WTC11 (cell line): ENCODE results near the gene C1QL4. TPM values are rescaled to one million over a fixed set of nuclear protein-coding genes. Genes with fewer than 3 reads are reported as not detected.

ENCODE experiments used
- ATAC-seq: fragments of 200-7000 bp; cut with Tn5 transposase; 2 replicates; pipeline ENCODE4 v1.10.0; 2021; ENCODE audit warnings: mild to moderate bottlenecking, moderate library complexity
- CTCF ChIA-PET: fragments of 300-600 bp; sonication (Branson Sonifier 250); formaldehyde crosslinking; loops from one replicate; lab custom pipeline; 2021; ENCODE audit warnings: antibody characterized with exemption; lab: Charles Lee
- POLR2A ChIA-PET: fragments of 350-600 bp; sonication (Branson Sonifier 250); formaldehyde crosslinking; loops from one replicate; lab custom pipeline; 2021; ENCODE audit warnings: antibody characterized with exemption; lab: Charles Lee
- DNase-seq: peaks from one replicate; pipeline ENCODE4 v3.0.0; 2021; ENCODE audit warnings: low spot score
- H3K27ac Mint-ChIP-seq: 2 replicates; pipeline ENCODE4 v1.8.0; 2021; ENCODE audit warnings: mixed read lengths
- H3K27me3 Mint-ChIP-seq: 2 replicates; pipeline ENCODE4 v1.8.0; 2021; ENCODE audit warnings: low read depth, mild to moderate bottlenecking, moderate library complexity, mixed read lengths
- H3K36me3 Mint-ChIP-seq: 2 replicates; pipeline ENCODE4 v1.8.0; 2021; ENCODE audit warnings: mixed read lengths
- H3K4me1 Mint-ChIP-seq: 2 replicates; pipeline ENCODE4 v1.8.0; 2022; ENCODE audit warnings: mixed read lengths
- H3K4me3 Mint-ChIP-seq: 2 replicates; pipeline ENCODE4 v1.8.0; 2021; ENCODE audit warnings: mild to moderate bottlenecking, moderate library complexity, mixed read lengths
- H3K9me3 Mint-ChIP-seq: 2 replicates; pipeline ENCODE4 v1.8.0; 2021; ENCODE audit warnings: mixed read lengths
- ARID4B ChIP-seq: sonication (generic); formaldehyde crosslinking; IDR thresholded peaks from 2 replicates; pipeline ENCODE4 v1.8.0; 2023; ENCODE audit warnings: missing genetic modification reagents, mild to moderate bottlenecking, borderline replicate concordance
- CREB1 ChIP-seq: sonication (generic); formaldehyde crosslinking; IDR thresholded peaks from 2 replicates; pipeline ENCODE4 v1.8.0; 2023; ENCODE audit warnings: mild to moderate bottlenecking, missing genetic modification reagents
- FOXK1 ChIP-seq: sonication (generic); formaldehyde crosslinking; IDR thresholded peaks from 2 replicates; pipeline ENCODE4 v1.8.0; 2022; ENCODE audit warnings: mild to moderate bottlenecking, moderate library complexity, missing genetic modification reagents
- FOXP1 ChIP-seq: sonication (generic); formaldehyde crosslinking; IDR thresholded peaks from 2 replicates; pipeline ENCODE4 v1.8.0; 2022; ENCODE audit warnings: missing genetic modification reagents, mild to moderate bottlenecking, moderate library complexity, borderline replicate concordance
- GRHL2 ChIP-seq: fragments of 250-450 bp; sonication (Bioruptor Pico); IDR thresholded peaks from 2 replicates; pipeline ENCODE4 v1.8.0; 2022; ENCODE audit warnings: mild to moderate bottlenecking, moderate library complexity; ENCODE audit not compliant: insufficient replicate concordance, severe bottlenecking
- HMGA2 ChIP-seq: fragments of 250-450 bp; sonication (Bioruptor Pico); IDR thresholded peaks from 2 replicates; pipeline ENCODE4 v1.4.0; 2021; ENCODE audit warnings: mild to moderate bottlenecking, moderate library complexity
- MYBL2 ChIP-seq: sonication (generic); formaldehyde crosslinking; IDR thresholded peaks from 2 replicates; pipeline ENCODE4 v1.8.1; 2023; ENCODE audit warnings: mild to moderate bottlenecking, moderate library complexity, missing genetic modification reagents
- NFE2L1 ChIP-seq: sonication (generic); formaldehyde crosslinking; IDR thresholded peaks from 2 replicates; pipeline ENCODE4 v1.8.1; 2023; ENCODE audit warnings: missing genetic modification reagents
- NFYB ChIP-seq: sonication (generic); formaldehyde crosslinking; conservative IDR thresholded peaks from 2 replicates; pipeline ENCODE4 v1.8.0; 2022; ENCODE audit warnings: low read depth, missing genetic modification reagents
- RELA ChIP-seq: sonication (generic); formaldehyde crosslinking; IDR thresholded peaks from 2 replicates; pipeline ENCODE4 v1.8.1; 2022; ENCODE audit warnings: missing genetic modification reagents, mild to moderate bottlenecking, borderline replicate concordance
- TCF7 ChIP-seq: sonication (generic); formaldehyde crosslinking; IDR thresholded peaks from 2 replicates; pipeline ENCODE4 v1.8.0; 2022; ENCODE audit warnings: mild to moderate bottlenecking, low read depth, missing genetic modification reagents, moderate library complexity
- ZBTB43 ChIP-seq: sonication (generic); formaldehyde crosslinking; IDR thresholded peaks from 2 replicates; pipeline ENCODE4 v1.8.1; 2023; ENCODE audit warnings: mild to moderate bottlenecking, missing genetic modification reagents
- ZNF121 ChIP-seq: sonication (generic); formaldehyde crosslinking; IDR thresholded peaks from 2 replicates; pipeline ENCODE4 v1.8.0; 2023; ENCODE audit warnings: missing genetic modification reagents
- ZNF416 ChIP-seq: fragments of 250-450 bp; sonication (Bioruptor Pico); IDR thresholded peaks from 2 replicates; pipeline ENCODE4 v1.9.0; 2021; ENCODE audit warnings: mild to moderate bottlenecking, inconsistent platforms
- ZNF512 ChIP-seq: sonication (generic); formaldehyde crosslinking; IDR thresholded peaks from 2 replicates; pipeline ENCODE4 v1.8.1; 2022; ENCODE audit warnings: missing genetic modification reagents, borderline replicate concordance
- ZNF671 ChIP-seq: fragments of 250-450 bp; sonication (Bioruptor Pico); IDR thresholded peaks from 2 replicates; pipeline ENCODE4 v1.8.0; 2021; ENCODE audit warnings: mild to moderate bottlenecking
- total RNA-seq: library from RNA; stranded (reverse); gene quantifications from 3 replicates; pipeline ENCODE4 v1.2.3, GENCODE V29; 2021
- TF ChIP-seq, protein P1 (sequence below): sonication (generic); formaldehyde crosslinking; IDR thresholded peaks from 2 replicates; pipeline ENCODE4 v1.8.1; 2022; ENCODE audit warnings: low read depth, mild to moderate bottlenecking, moderate library complexity, missing genetic modification reagents, borderline replicate concordance
- TF ChIP-seq, protein P2 (sequence below): sonication (generic); formaldehyde crosslinking; IDR thresholded peaks from 2 replicates; pipeline ENCODE4 v1.8.0; 2022; ENCODE audit warnings: mild to moderate bottlenecking, missing genetic modification reagents

C1QL4 gene
- total RNA-seq, 1 experiment from 2014 or later, result 1.2 TPM

- DNase-seq (peak; percentile 80), ATAC-seq (peak; percentile 61)
- ChIA-PET CTCF (interaction anchor here (0.6 to 11.7 kb wide), 51 partner anchors 12 to 532 kb away, joined by 3 to 264 read pairs (median 4); partner anchors contain the start of genes C1QL4, DNAJC22, KCNH3 and SPATS2), POLR2A (interaction anchor here (0.7 to 1.5 kb wide), 6 partner anchors 22 to 50 kb away, joined by 3 to 4 read pairs (median 3); partner anchors contain the start of gene TROAP)
- Mint-ChIP-seq H3K4me1 (peaks cover 29% of the 10 kb centered on the region), H3K27ac (no peak overlapping the region), H3K9me3 (no peaks in the 10 kb centered on the region), H3K4me3 (peak overlapping the region; percentile 67), H3K36me3 (no peaks in the 10 kb centered on the region), H3K27me3 (peaks cover 89% of the 10 kb centered on the region)
- TF ChIP-seq ZBTB43 (0 out of 2 replicates have a peak, but pooled peaks have one; percentile 22), FOXP1 (CRISPR knock-in tag) (peak; percentile 55), ARID4B (no peak), HMGA2 (no peak), GRHL2 (CRISPR knock-in tag) (no peak), ZNF121 (CRISPR knock-in tag) (peak; percentile 46; the same call in 1 of the 2 replicates), FOXK1 (CRISPR knock-in tag) (0 out of 2 replicates have a peak, but pooled peaks have one; percentile 36), CREB1 (CRISPR knock-in tag) (no peak), ZNF512 (CRISPR knock-in tag) (no peak), ZNF671 (CRISPR knock-in tag) (no peak), ZNF416 (no peak), TCF7 (0 out of 2 replicates have a peak, but pooled peaks have one; percentile 53), RELA (no peak), MYBL2 (0 out of 2 replicates have a peak, but pooled peaks have one; percentile 26), NFYB (CRISPR knock-in tag) (0 out of 2 replicates have a peak, but pooled peaks have one; percentile 20), NFE2L1 (no peak)
- TF ChIP-seq, protein P1, sequence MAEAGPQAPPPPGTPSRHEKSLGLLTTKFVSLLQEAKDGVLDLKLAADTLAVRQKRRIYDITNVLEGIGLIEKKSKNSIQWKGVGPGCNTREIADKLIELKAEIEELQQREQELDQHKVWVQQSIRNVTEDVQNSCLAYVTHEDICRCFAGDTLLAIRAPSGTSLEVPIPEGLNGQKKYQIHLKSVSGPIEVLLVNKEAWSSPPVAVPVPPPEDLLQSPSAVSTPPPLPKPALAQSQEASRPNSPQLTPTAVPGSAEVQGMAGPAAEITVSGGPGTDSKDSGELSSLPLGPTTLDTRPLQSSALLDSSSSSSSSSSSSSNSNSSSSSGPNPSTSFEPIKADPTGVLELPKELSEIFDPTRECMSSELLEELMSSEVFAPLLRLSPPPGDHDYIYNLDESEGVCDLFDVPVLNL (CRISPR knock-in tag), result 0 out of 2 replicates have a peak, but pooled peaks have one; percentile 75
- TF ChIP-seq, protein P2, sequence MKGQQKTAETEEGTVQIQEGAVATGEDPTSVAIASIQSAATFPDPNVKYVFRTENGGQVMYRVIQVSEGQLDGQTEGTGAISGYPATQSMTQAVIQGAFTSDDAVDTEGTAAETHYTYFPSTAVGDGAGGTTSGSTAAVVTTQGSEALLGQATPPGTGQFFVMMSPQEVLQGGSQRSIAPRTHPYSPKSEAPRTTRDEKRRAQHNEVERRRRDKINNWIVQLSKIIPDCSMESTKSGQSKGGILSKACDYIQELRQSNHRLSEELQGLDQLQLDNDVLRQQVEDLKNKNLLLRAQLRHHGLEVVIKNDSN (CRISPR knock-in tag), result no peak
Observed at GRCh38 chr12:49296836-49297694, 39.9 kb downstream of the C1QL4 start.
